CD4-positive, alpha-beta T cell treated with Interleukin-15 for 1 hour (primary cell): ENCODE data around the gene ANXA3.
"Not testable (repeated sequence)": the region's sequence is repeated elsewhere in the genome, so short reads cannot be mapped to it uniquely, and the experiment has no call there.

ENCODE experiments used
- DNase-seq: peaks from one replicate; pipeline ENCODE4 v3.0.0-alpha.2; 2020

The ANXA3 gene

GRCh38 chr4:78544678-78545077 lies 6.9 kb upstream of the ANXA3 start:
- no peak for DNase-seq

DNA sequence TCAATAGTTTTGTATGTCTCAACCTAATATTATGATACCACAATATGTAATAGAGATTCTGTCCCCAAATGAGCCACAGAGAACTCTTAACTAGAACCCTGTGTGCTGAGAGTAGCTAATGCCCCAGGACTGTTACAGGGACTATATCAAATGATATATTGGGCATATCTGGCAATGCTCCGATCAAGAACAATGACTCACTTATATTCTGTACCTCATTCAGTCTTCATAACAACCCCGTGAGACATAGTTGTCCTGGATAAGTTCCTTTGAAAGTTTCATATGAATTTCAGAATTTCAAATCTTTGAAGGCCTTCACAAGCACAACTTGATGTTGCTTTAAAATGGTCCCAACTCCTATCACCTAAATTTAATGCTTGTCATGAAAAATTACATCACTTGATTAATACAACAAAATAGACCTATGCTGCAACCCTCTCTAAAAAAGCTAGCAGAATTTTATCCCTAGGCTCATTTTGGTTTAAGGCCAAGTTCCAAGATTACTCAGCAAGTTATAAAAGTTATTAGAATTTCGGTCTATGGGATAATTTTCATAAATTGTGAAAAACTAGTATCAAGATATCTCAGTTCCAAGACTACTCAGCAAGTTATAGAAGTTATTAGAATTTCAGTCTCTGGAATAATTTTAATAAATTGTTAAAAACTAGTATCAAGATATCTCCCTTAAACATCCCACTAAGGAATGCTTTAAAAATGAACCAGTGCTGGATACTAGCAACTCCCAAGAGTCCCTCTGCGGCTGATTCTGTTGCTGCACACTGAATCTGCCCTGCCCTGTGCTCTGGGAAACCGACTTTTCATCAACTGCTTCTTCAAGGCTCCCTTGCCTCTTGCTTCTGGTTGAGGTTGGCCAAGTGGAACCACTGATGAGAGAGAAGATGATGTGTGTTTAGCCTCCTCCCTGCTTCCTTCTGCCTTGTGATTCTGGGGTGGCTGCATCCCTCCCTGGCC lies 6.0 kb upstream of the ANXA3 start:
- DNase-seq, result no peak

DNA sequence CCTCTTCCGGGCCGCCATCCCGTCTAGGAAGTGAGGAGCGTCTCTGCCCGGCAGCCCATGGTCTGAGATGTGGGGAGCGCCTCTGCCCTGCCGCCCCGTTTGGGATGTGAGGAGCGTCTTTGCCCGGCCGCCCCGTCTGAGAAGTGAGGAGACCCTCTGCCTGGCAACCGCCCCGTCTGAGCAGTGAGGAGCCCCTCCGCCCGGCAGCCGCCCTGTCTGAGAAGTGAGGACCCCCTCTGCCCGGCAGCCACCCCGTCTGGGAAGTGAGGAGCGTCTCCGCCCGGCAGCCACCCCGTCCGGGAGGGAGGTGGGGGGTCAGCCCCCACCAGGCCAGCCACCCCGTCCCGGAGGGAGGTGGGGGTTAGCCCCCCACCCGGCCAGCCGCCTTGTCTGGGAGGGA lies 3.7 kb upstream of the ANXA3 start:
- DNase-seq, result not testable (repeated sequence)

DNA sequence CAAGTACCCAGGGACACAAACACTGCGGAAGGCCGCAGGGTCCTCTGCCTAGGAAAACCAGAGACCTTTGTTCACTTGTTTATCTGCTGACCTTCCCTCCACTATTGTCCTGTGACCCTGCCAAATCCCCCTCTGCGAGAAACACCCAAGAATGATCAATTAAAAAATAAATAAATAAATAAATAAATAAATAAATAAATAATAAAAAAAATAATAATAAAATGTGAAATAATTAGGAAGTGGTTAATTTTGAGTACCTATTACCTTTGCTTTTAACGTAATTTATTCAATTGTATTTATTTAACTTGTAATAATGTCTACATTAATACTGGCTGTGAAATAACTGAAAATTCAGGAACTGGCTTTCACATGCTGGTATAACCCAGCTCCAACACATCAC lies 2.7 kb upstream of the ANXA3 start:
- not testable (repeated sequence) for DNase-seq

DNA sequence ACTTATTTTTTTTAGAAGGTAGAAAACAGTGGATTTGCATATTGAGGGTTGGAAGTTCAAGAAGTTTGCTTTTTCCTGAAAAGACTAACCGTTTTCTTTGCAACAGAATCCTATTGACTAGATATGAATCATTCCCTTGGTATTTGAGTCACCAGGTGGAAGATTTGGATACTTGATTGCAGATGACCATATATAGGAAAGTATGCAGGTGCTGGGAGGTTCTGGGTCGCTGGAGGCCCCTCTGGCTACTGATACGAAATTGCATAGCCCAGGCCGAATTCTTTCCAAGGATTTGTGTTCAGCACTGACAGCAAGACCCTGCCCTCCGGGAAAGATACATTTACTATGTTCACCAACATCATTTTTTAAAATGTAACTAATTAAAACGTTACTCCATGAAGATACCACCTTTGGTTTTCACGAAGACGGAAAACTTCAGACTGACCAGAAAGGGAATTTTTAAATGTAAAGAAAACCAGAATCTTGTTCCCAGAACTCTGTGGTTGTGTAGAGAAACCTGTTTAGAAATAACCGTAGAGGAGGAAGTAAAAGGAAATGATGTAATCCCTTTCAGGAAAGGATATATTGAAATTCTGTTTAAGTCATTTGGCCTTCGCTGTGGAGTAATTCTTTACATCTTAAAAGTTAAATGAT lies 946 bp downstream of the ANXA3 start:
- no peak for DNase-seq

GRCh38 chr4:78553043-78553396 lies 1.4 kb downstream of the ANXA3 start:
- DNase-seq, result no peak

DNA sequence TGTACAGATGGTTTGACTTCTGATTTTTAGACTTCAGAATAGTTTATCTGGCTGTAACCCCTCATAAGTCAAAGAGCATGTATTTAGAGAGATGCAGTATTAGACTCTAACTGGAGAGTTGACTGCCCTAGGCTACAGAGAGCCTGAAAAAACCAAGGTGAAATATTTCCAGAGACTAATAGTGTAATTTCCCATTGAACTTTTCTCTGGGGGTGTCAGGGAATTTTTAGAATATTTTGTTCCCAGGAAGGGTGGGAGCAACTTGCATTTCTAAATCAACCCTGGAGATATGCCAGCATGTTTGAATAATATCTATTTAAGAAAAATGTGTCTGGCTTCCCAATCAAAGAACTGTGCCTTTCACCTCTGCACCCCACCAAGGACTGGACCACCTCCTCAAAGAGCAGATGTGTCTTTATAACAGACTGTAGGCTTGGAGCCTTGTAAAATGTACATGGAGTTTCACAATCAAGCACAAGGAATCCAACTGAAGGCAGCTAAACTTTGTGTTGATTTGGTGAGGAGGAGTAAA lies 2.0 kb downstream of the ANXA3 start:
- DNase-seq, result no peak

- no peak for DNase-seq
Observed at GRCh38 chr4:78556665-78557064, 5.1 kb downstream of the ANXA3 start.

DNA sequence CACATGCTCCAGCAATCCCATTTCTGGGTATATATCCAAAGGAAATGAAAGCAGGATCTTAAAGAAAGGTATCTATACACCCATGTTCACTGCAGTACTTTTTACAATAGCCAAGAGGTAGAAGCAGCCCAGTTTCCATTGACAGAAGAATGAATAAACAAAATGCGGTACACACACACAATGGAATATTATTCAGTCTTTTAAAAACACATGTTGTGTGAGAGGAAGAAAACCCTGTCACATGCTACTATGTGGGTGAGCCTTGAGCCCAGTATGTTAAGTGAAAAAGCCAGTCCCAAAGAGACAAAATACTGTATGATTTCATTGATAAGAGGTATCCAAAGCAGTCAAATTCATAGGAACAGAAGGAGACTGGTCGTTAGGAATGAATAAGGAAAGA lies 6.3 kb downstream of the ANXA3 start:
- no peak for DNase-seq

DNA sequence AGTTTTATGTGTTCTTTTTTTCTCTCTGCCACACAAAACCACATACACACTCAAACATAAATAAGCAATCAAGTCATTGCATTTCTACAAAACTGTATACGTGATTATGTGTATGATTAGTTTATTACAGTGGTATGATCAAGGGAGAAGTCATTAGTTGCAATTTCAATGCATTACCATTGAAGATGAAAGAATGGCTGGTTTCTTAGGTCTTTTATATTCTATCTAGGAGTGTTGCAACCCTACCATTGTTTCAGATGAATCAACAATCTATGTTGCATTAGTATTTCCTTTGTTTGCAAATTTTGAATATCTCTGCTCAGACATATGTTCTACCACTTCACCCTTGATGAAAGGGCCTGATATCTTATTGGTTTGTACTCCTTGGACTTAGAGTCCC lies 6.8 kb downstream of the ANXA3 start:
- no peak for DNase-seq

- no peak for DNase-seq
Observed at GRCh38 chr4:78560296-78560963, 8.9 kb downstream of the ANXA3 start.

DNA sequence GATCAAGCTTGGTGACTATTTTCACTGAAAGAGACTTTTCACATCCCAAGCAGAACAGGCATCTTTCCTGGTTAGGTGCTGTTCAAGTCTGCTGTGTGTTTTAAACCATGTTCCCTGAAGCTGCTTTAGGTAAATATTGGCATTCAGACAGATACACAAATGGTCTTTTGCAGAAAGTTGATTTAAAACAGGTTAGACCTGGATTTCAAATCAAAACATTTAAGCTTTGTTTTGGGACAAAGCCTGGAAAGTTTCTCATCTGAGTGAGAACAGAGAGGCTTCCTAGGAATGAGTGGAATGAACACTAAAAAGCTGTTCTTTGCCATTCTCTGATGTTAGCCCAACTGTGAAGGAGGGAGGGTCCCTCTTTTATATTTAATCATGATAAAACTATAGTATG lies 10.1 kb downstream of the ANXA3 start:
- no peak for DNase-seq

DNA sequence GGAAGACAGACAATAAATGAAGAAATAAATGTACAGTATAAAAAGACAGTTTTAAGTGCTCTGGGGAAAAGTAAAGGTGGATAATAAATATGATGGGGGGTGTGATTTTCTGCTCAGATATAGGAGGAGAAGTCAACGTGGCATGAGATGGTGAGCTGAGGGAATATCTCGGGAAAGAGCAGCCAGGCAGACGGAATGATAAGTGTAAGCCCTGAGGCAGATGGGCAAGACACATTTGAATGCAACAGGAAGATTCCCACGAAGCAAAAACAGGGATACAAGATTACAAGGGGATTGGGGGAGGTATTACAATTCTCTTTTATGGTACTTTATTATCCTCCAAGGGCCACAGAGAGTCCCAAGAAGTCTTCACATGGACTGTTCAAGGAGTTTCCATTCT lies 11.1 kb downstream of the ANXA3 start:
- no peak for DNase-seq

GRCh38 chr4:78565971-78566372 lies 14.4 kb downstream of the ANXA3 start:
- DNase-seq, result no peak

DNA sequence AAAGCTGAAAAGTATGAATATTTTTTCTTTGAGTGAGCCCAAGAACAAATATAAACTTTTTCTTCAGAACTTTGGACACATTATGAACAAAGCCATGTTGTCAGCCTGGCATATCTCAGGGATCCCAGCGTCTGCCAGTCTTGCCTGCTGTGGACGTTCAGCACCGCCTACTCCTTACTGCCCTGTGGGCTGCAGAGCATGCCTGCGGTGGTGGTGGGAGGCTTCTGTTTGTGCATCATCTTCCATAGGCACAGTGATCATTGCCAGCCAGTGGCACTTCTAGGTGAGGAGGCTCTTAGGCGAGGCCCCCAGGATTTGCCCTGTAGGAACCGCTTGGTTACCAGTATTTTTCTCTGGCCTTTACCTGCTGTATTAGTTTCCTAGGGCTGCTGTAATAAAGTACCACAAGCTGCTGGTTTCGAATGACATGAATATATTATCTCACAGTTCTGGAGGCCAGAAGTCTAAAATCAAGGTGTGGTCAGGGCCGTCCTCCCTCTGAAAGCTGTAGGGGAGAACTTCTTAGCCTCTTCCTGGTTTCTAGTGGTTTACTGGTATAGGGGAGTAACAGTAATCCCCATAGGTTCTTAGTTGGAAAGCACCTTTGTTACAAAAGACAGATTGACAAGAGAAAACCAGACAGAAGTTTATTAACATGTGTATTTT lies 15.4 kb downstream of the ANXA3 start:
- DNase-seq, result no peak

- no peak for DNase-seq
Observed at GRCh38 chr4:78567500-78568060, 16.0 kb downstream of the ANXA3 start.

GRCh38 chr4:78568640-78569305 lies 17.2 kb downstream of the ANXA3 start:
- DNase-seq, result no peak

DNA sequence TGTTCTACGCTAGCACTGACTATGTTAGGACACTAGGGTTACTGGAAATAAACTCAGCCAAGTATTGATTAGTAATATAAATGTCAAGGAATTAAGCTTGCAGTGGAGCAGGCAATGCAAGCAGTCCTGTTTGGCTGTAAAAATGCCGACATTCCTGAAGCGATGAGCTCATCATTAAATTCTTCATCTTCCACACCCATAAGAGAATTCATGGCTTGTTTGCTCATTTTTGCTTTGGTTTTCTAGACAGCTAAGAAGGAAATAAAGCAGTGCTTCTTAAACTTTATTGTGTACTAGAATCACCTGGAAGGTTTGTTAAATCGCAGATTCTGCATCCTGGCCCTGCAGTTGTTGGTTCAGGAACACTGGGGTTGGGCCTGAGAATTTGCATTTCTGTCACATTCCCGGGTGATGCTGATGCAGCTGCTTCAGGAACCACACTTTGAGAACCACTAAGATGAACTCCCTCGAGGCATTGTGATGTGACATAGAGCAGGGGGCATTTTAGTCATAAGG lies 17.8 kb downstream of the ANXA3 start:
- no peak for DNase-seq

DNA sequence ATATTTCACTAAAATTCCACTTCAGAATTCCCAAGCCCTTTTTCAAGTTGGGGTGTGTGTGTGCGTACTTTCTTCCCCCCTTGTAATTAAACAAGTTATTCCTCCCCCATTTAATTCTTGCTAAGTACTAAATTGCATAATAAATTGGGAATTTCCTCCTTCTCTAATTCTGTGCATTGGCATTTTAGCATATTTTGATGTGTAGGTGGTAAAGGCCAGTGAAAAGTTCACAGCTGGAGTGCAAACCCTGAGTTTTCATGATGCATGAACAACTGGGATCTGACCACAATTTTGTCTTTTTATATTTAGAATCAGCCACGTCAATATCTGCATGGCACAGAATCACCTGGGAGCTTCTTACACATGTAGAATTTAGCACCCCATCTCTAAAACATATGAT lies 18.5 kb downstream of the ANXA3 start:
- no peak for DNase-seq

DNA sequence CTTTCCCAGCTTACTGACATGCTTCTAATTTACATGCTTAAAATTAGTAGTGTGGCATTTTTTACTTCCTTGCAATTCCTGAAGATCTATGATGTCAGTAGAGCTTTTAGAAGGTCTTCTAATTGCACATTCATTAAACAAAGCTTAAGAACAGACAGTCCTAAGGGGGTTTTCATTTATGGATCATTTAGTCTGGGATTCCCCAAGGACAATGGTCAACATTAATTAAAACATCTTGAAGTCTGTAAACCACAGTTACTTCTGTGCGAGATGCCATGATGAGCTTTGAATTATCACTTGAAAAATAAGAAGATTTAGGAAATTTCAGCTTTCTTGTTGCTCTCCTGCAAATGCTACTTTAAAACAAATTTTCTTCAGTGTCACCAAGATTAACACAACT lies 20.2 kb downstream of the ANXA3 start:
- no peak for DNase-seq

DNA sequence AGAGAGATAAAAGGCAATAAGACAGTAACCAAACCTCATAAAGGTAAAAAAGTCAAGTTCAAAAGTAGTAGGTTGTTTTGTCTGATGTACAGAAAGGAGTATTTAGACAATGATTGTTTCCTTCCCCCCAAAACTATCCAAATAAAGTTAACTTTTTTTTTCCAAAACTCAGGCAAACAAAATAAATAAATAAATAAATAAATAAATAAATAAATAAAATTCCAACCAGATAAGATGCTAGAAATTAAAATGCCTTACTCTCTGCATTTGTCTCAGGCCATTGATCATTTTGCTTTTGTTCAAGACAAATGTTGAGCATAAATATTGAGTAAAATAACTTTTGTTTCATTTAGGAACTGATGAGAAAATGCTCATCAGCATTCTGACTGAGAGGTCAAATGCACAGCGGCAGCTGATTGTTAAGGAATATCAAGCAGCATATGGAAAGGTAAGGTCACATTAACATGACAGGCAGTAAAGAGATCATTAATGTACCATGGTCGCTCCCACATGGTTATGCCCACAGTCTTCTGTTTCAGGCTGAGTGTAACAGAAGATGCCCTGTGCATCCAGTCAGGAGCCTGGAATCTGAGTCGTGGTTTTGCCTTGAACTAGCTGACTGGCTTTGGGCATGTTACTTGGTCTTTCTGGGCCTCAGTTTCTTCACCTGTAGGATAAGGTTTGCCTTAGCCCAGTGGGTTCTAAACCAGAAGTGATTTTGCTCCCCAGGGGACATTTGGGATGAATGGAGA lies 27.3 kb downstream of the ANXA3 start:
- DNase-seq, result no peak
